PFSK-1 (cell line): ENCODE results near the gene LYPLA2.

Experiments used
- POLR2AphosphoS5 ChIP-seq: IDR thresholded peaks from 2 replicates; pipeline ENCODE4 v1.6.1; 2012; ENCODE audit warnings: low read depth, mild to moderate bottlenecking, control low read depth, low read length, moderate library complexity
- SIN3A ChIP-seq: IDR thresholded peaks from 2 replicates; pipeline ENCODE4 v1.6.1; 2012; ENCODE audit warnings: mild to moderate bottlenecking, low read length, moderate library complexity, borderline replicate concordance; ENCODE audit not compliant: insufficient read depth
- TAF1 ChIP-seq: IDR thresholded peaks from 2 replicates; pipeline ENCODE4 v1.6.1; 2012; ENCODE audit warnings: low read length, control low read depth, borderline replicate concordance; ENCODE audit not compliant: insufficient read depth
- TF ChIP-seq, protein P1 (sequence below), 2 experiments: IDR thresholded peaks; 2 replicates each; pipeline versions ENCODE4 v1.6.1 to v1.8.0; 2011 to 2012; ENCODE audit warnings: low read depth in 2 of 2, low read length in 2 of 2, control low read depth in 1 of 2, inconsistent platforms in 1 of 2, mild to moderate bottlenecking in 1 of 2, moderate library complexity in 1 of 2; ENCODE audit not compliant: insufficient read depth in 1 of 2

DNA sequence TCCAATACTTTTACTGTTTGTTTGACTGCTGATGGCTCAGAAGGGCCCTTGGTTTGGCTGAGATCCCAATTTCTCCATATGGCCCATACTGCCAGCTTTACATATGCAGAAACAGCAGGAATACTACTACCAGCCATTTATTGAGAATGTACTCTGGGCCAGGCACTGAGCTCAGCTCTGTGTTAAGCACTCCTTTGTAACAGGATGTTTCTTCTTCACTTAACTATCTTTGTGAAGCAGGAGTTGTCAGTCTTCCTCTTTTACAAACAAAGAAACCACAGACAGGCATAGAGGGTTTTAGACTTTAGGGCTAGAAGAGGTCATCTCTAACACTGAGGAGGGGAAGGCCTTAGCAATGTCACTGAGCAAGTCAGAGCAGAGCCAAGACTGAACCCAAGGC, 26.0 kb downstream of the LYPLA2 start:
- TF ChIP-seq TAF1 (no peak), POLR2AphosphoS5 (no peak), SIN3A (no peak)
- TF ChIP-seq, protein P1, sequence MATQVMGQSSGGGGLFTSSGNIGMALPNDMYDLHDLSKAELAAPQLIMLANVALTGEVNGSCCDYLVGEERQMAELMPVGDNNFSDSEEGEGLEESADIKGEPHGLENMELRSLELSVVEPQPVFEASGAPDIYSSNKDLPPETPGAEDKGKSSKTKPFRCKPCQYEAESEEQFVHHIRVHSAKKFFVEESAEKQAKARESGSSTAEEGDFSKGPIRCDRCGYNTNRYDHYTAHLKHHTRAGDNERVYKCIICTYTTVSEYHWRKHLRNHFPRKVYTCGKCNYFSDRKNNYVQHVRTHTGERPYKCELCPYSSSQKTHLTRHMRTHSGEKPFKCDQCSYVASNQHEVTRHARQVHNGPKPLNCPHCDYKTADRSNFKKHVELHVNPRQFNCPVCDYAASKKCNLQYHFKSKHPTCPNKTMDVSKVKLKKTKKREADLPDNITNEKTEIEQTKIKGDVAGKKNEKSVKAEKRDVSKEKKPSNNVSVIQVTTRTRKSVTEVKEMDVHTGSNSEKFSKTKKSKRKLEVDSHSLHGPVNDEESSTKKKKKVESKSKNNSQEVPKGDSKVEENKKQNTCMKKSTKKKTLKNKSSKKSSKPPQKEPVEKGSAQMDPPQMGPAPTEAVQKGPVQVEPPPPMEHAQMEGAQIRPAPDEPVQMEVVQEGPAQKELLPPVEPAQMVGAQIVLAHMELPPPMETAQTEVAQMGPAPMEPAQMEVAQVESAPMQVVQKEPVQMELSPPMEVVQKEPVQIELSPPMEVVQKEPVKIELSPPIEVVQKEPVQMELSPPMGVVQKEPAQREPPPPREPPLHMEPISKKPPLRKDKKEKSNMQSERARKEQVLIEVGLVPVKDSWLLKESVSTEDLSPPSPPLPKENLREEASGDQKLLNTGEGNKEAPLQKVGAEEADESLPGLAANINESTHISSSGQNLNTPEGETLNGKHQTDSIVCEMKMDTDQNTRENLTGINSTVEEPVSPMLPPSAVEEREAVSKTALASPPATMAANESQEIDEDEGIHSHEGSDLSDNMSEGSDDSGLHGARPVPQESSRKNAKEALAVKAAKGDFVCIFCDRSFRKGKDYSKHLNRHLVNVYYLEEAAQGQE (IDR thresholded peaks at IDR 0.05; ENCODE audit: insufficient read depth in 1 of 2, low read depth in 2 of 2, low read length in 2 of 2) = no peak
